Measurements from ENCODE around the gene RFX7.
A peak's percentile ranks its signal among the peaks of the same experiment; 100 is the strongest.

Gene RFX7

DNA sequence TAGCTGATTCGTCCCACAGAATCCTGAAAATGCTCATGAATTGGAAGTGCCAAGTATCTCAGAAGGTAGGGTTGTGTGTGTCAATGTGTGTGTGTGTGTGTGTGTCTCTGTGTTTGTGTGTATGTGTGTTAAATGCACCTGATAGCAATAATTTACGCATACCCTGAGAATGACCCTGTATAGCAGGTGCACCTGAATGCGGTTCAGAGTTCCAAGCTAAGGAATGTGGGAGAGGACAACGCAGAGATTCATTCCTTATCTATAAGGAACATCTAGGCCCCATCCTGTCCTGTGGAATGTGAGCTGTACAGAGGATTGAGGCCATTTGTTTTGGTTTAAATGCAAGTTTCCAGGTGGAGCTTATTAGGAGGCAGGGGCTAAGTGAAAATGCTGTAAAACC is 201.2 kb downstream of the RFX7 start:
- no peak for DNase-seq

- no peak for DNase-seq
Measured at GRCh38 chr15:56042031-56042430, 201.6 kb downstream of the RFX7 start.

DNA sequence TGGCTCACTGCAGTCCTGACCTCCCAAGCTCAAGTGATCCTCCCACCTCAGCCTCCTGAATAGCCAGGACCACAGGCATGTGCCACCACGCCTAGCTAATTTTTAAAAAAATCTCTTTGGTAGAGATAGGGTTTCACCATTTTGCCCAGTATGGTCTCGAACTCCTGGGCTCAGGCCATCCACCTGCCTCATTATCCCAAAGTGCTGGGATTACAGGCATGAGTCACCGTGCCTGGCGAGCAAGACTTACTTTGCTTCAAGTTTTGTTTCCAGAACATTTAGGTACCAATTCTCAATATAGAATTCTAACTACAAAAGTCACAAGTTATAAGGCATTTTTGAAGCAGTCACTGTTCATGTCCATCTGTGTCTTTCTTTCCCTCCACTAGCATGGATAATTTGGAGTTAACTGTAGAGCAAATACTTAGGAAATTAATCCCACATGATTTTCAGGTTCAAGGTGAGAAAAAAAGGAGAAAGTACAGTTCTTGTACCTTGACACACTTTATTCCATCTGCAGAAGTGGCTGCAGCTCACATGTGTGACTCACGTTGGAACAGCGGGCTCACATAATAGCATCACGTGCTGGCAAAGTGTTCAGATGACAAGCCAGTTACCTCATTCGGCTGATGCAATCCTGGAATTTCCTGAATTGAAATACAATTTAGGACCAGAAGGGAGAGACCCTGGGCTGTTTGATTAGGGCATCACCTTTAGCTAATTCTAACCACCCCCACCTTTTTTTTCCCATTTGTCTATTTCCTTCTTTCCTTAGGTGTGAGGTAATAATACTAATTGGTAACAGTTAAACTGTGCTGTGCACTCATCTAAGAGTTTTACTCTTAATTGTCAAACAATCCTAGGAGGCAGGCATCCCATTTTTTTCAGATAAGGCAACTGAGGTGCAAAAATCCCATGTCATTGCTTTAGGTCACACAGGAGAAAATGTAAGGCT is 203.3 kb downstream of the RFX7 start:
- DNase-seq, result peak; percentile 57

DNA sequence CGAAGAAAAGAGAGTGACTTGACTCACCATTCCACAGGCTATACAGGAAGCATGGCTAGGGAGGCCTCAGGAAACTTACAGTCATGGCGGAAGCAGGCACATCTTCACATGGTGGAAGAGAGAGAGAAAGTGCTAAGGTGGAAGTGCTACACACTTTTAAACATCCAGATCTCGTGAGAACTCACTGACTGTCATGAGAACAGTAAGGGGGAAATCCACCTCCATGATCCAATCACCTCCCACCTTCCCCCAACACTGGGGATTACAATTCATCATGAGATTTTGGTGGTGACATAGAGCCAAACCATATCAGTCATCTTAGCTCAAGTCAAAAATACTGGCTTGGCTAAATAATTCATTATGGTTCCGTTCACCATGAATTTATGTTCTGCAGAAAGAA is 205.0 kb downstream of the RFX7 start:
- DNase-seq, result no peak

GRCh38 chr15:56038015-56038414 is 205.7 kb downstream of the RFX7 start:
- no peak for DNase-seq
